ENCODE results near the gene HSDL1. TPM values are rescaled to one million over a fixed set of nuclear protein-coding genes. Genes with fewer than 3 reads are reported as not detected.

Gene HSDL1
- total RNA-seq, 1 donor from 2014 or later, result 29.2 TPM

GRCh38 chr16:84139628-84140258, 5.2 kb downstream of the HSDL1 start:
- peaks cover 3% of the 10 kb centered on the region for H3K36me3 Mint-ChIP-seq (ENCODE audit: low read depth, unreplicated experiment)
- Histone ChIP-seq H2AFZ (ENCODE audit: low read depth, low read length) (no peak overlapping the region), H3K27me3 (ENCODE audit: insufficient read depth, low read length) (no peaks in the 10 kb centered on the region), H3K79me2 (ENCODE audit: insufficient read depth, low read length) (peaks cover 71% of the 10 kb centered on the region), H3K4me1 (ENCODE audit: insufficient read depth, low read length) (peaks cover 9% of the 10 kb centered on the region), H3K4me3 (ENCODE audit: insufficient read depth, low read depth, low read length) (no peak overlapping the region), H3K27ac (ENCODE audit: low read depth, low read length) (no peak overlapping the region), H3K9me3 (ENCODE audit: insufficient read depth, low read depth, low read length) (no peaks in the 10 kb centered on the region), H3K9ac (ENCODE audit: low read length) (no peak overlapping the region), H3K4me2 (ENCODE audit: low read length) (no peak overlapping the region), H3K36me3 (ENCODE audit: insufficient read depth, low read length) (no peaks in the 10 kb centered on the region), H4K20me1 (ENCODE audit: insufficient read depth, low read length) (peaks cover 57% of the 10 kb centered on the region)
- FAIRE-seq, result no peak
- H3K27ac Mint-ChIP-seq (ENCODE audit: unreplicated experiment), result no peak overlapping the region
- no peak for DNase-seq (ENCODE audit: low read depth)
- no peak for TF ChIP-seq CTCF (IDR thresholded peaks at IDR 0.05; ENCODE audit: insufficient read depth, low read depth, low read length)
- TF ChIP-seq EZH2 (IDR thresholded peaks at IDR 0.05; ENCODE audit: insufficient read depth, low read length), result no peak
- peaks cover 1% of the 10 kb centered on the region for H3K9me3 Mint-ChIP-seq (ENCODE audit: unreplicated experiment)
- peaks cover 29% of the 10 kb centered on the region for H3K4me1 Mint-ChIP-seq (ENCODE audit: low read depth, unreplicated experiment)
- no peak overlapping the region for H3K4me3 Mint-ChIP-seq (ENCODE audit: unreplicated experiment)
- no peaks in the 10 kb centered on the region for H3K27me3 Mint-ChIP-seq (ENCODE audit: low read depth, unreplicated experiment)

DNA sequence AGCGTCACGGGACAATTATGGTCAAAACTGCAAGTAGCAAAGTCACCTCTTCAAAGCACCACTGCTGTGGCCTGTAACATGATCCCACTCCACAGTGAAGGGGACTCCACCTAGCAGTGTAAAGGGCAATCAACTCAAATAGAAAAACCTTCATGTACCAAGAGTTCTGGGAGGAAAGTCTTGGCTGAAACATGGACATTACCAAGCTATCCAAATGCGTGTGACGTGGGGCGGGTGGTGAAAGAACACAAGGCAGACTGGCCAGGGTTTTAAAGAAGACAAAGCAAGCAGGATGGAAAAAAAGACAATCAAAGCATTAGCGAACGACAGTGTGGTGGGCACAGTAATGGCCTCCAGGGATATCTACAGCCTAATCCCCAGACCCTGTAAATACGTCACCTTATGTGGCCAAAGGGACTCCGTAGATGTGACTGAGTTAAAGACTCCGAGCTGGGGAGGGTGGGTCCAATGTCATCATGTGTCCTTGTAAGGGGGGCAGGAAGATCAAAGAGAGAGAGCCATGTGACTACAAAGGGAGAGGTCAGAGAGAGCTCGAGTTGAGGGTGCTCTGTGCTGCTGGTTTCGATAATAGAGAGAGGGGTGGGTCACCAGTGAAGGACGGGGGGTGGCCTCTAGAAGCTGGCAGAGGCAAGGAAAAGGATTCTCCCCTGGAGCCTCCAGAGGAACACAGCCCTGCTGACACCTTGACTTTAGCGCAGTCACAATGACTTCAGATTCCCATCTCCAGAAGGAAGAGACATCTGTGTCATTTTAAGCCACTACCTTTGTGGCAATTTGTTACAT, 6.0 kb downstream of the HSDL1 start:
- Mint-ChIP-seq H3K27ac (ENCODE audit: unreplicated experiment) (peak overlapping the region; percentile 69), H3K27me3 (ENCODE audit: low read depth, unreplicated experiment) (no peaks in the 10 kb centered on the region), H3K4me1 (ENCODE audit: low read depth, unreplicated experiment) (peaks cover 29% of the 10 kb centered on the region), H3K9me3 (ENCODE audit: unreplicated experiment) (peaks cover 1% of the 10 kb centered on the region), H3K4me3 (ENCODE audit: unreplicated experiment) (no peak overlapping the region), H3K36me3 (ENCODE audit: low read depth, unreplicated experiment) (peaks cover 3% of the 10 kb centered on the region)
- H3K9ac ChIP-seq (ENCODE audit: low read length), result no peak overlapping the region
- H3K27me3 ChIP-seq (ENCODE audit: insufficient read depth, low read length), result no peaks in the 10 kb centered on the region
- no peak overlapping the region for H3K27ac ChIP-seq (ENCODE audit: low read depth, low read length)
- no peaks in the 10 kb centered on the region for H3K9me3 ChIP-seq (ENCODE audit: insufficient read depth, low read depth, low read length)
- H3K79me2 ChIP-seq (ENCODE audit: insufficient read depth, low read length), result peaks cover 67% of the 10 kb centered on the region
- no peaks in the 10 kb centered on the region for H3K36me3 ChIP-seq (ENCODE audit: insufficient read depth, low read length)
- FAIRE-seq, result no peak
- H2AFZ ChIP-seq (ENCODE audit: low read depth, low read length), result no peak overlapping the region
- H3K4me2 ChIP-seq (ENCODE audit: low read length), result no peak overlapping the region
- TF ChIP-seq CTCF (IDR thresholded peaks at IDR 0.05; ENCODE audit: insufficient read depth, low read depth, low read length) (no peak), EZH2 (IDR thresholded peaks at IDR 0.05; ENCODE audit: insufficient read depth, low read length) (no peak)
- peak; percentile 54 for DNase-seq (ENCODE audit: low read depth)
- H4K20me1 ChIP-seq (ENCODE audit: insufficient read depth, low read length), result peaks cover 57% of the 10 kb centered on the region
- H3K4me1 ChIP-seq (ENCODE audit: insufficient read depth, low read length), result peaks cover 9% of the 10 kb centered on the region
- H3K4me3 ChIP-seq (ENCODE audit: insufficient read depth, low read depth, low read length), result no peak overlapping the region

DNA sequence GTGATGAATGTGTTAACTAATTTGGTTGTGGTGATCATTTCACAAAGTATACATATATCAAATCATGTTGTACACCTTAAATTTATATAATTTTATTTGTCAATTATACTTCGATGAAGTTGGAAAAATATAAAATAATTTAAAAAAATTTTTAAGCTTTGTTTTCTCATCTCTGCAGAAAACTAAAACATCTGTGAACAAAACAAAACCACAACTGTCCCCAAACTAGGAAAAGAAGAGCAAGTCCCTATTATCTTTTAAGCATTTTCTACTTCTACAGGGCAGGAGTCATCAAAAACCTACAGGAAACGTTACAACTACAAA, 6.5 kb downstream of the HSDL1 start:
- H3K4me3 ChIP-seq (ENCODE audit: insufficient read depth, low read depth, low read length), result no peak overlapping the region
- TF ChIP-seq CTCF (IDR thresholded peaks at IDR 0.05; ENCODE audit: insufficient read depth, low read depth, low read length) (no peak), EZH2 (IDR thresholded peaks at IDR 0.05; ENCODE audit: insufficient read depth, low read length) (no peak)
- H2AFZ ChIP-seq (ENCODE audit: low read depth, low read length), result no peak overlapping the region
- peaks cover 29% of the 10 kb centered on the region for H3K4me1 Mint-ChIP-seq (ENCODE audit: low read depth, unreplicated experiment)
- H3K9me3 Mint-ChIP-seq (ENCODE audit: unreplicated experiment), result peaks cover 1% of the 10 kb centered on the region
- H3K9me3 ChIP-seq (ENCODE audit: insufficient read depth, low read depth, low read length), result no peaks in the 10 kb centered on the region
- no peak for FAIRE-seq
- H3K9ac ChIP-seq (ENCODE audit: low read length), result no peak overlapping the region
- no peak overlapping the region for H3K27ac ChIP-seq (ENCODE audit: low read depth, low read length)
- peaks cover 9% of the 10 kb centered on the region for H3K4me1 ChIP-seq (ENCODE audit: insufficient read depth, low read length)
- no peaks in the 10 kb centered on the region for H3K27me3 ChIP-seq (ENCODE audit: insufficient read depth, low read length)
- H3K27me3 Mint-ChIP-seq (ENCODE audit: low read depth, unreplicated experiment), result no peaks in the 10 kb centered on the region
- H3K4me2 ChIP-seq (ENCODE audit: low read length), result no peak overlapping the region
- no peak overlapping the region for H3K4me3 Mint-ChIP-seq (ENCODE audit: unreplicated experiment)
- peaks cover 3% of the 10 kb centered on the region for H3K36me3 Mint-ChIP-seq (ENCODE audit: low read depth, unreplicated experiment)
- DNase-seq (ENCODE audit: low read depth), result no peak
- H3K27ac Mint-ChIP-seq (ENCODE audit: unreplicated experiment), result no peak overlapping the region
- peaks cover 57% of the 10 kb centered on the region for H4K20me1 ChIP-seq (ENCODE audit: insufficient read depth, low read length)
- peaks cover 67% of the 10 kb centered on the region for H3K79me2 ChIP-seq (ENCODE audit: insufficient read depth, low read length)
- no peaks in the 10 kb centered on the region for H3K36me3 ChIP-seq (ENCODE audit: insufficient read depth, low read length)

Data from astrocyte (in vitro differentiated cells and primary cell).